HFFc6 (cell line): Measurements from ENCODE around the gene SNTG2. TPM values are rescaled to one million over a fixed set of nuclear protein-coding genes. Genes with fewer than 3 reads are reported as not detected.

Source experiments
- DNase-seq: peaks from one replicate; pipeline ENCODE4 v3.0.0-alpha.2; 2018
- H3K27ac Mint-ChIP-seq: 2 replicates; pipeline ENCODE4 v1.8.0; 2020; ENCODE audit warnings: mild to moderate bottlenecking, mixed read lengths
- H3K27me3 Mint-ChIP-seq: 2 replicates; pipeline ENCODE4 v1.8.0; 2021; ENCODE audit warnings: mild to moderate bottlenecking, moderate library complexity, mixed read lengths; ENCODE audit not compliant: insufficient read depth
- H3K36me3 Mint-ChIP-seq: 2 replicates; pipeline ENCODE4 v1.8.0; 2021; ENCODE audit warnings: low read depth, mixed read lengths
- H3K4me1 Mint-ChIP-seq: 2 replicates; pipeline ENCODE4 v1.8.0; 2020; ENCODE audit warnings: low read depth, mixed read lengths
- H3K4me3 Mint-ChIP-seq: 2 replicates; pipeline ENCODE4 v1.8.0; 2020; ENCODE audit warnings: mild to moderate bottlenecking, moderate library complexity, mixed read lengths
- H3K9me3 Mint-ChIP-seq: 2 replicates; pipeline ENCODE4 v1.8.0; 2020; ENCODE audit warnings: mild to moderate bottlenecking, mixed read lengths
- total RNA-seq, 6 experiments: library from RNA; stranded (reverse); fragmentation: NEBNext Ultra II Directional; extraction: Animal tissue kit (Norgen Biotek cat#: 25700); gene quantifications; 2 replicates in 1 of 6; 3 replicates in 5 of 6; pipeline ENCODE4 v1.2.3, GENCODE V29; 2021
- TF ChIP-seq, protein P1 (sequence below): fragments of 200-600 bp; sonication (generic); IDR thresholded peaks from 2 replicates; pipeline ENCODE4 v1.5.0; 2021; ENCODE audit warnings: antibody characterized with exemption, mild to moderate bottlenecking

The SNTG2 gene
- total RNA-seq, 6 experiments from 2014 or later: not detected

DNA sequence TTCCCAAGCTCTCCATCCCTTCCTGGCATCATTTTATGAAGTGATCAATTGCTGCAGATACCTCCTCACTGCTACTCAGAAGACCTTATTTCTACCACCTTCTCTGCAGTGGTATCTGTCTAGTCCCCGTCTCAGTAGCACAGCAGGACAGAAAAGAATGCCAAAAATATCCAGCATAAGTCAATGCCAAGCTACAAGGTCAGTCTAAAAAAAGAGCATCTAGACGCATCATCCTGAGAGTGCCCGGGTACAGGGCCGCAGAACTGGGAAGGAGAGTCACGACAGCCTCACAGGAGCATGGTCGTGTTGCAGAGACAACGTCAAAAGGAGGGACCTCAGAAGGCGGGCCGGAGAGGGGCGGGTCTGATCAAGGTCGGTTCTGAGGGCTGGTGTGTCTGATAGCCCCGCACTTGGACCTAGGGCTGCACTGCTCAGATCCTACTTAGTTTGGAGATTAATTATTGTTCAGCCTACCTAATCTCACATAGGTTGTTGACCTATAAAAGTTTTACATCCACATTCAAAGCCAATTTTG, 24.3 kb upstream of the SNTG2 start:
- no peak overlapping the region for H3K27ac Mint-ChIP-seq
- H3K4me1 Mint-ChIP-seq: no peaks in the 10 kb centered on the region
- no peak for DNase-seq
- peaks cover 5% of the 10 kb centered on the region; the same call in 1 of the 2 replicates for H3K36me3 Mint-ChIP-seq
- TF ChIP-seq, protein P1, sequence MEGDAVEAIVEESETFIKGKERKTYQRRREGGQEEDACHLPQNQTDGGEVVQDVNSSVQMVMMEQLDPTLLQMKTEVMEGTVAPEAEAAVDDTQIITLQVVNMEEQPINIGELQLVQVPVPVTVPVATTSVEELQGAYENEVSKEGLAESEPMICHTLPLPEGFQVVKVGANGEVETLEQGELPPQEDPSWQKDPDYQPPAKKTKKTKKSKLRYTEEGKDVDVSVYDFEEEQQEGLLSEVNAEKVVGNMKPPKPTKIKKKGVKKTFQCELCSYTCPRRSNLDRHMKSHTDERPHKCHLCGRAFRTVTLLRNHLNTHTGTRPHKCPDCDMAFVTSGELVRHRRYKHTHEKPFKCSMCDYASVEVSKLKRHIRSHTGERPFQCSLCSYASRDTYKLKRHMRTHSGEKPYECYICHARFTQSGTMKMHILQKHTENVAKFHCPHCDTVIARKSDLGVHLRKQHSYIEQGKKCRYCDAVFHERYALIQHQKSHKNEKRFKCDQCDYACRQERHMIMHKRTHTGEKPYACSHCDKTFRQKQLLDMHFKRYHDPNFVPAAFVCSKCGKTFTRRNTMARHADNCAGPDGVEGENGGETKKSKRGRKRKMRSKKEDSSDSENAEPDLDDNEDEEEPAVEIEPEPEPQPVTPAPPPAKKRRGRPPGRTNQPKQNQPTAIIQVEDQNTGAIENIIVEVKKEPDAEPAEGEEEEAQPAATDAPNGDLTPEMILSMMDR: no peak
- H3K4me3 Mint-ChIP-seq: no peak overlapping the region
- H3K27me3 Mint-ChIP-seq: peaks cover 5% of the 10 kb centered on the region
- peaks cover 17% of the 10 kb centered on the region for H3K9me3 Mint-ChIP-seq

DNA sequence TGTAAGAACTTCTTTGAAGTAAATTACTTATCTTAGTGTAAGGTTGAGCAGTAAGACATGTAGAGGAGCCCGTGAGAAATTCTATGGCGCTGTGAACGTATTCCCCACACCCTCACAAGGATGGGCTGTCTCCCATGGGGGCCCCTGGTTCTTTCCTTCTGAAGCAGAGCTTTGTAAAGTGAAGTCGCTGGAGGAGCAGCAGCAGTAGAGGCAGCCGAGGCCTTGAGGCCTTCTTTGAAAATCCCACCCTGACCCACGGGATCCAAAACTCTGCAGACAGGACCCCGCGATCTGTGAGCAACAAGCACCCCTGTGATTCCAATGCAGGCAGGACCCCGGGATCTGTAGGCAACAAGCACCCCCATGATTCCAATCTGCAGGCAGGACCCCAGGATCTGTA, 23.8 kb upstream of the SNTG2 start:
- H3K4me1 Mint-ChIP-seq: no peaks in the 10 kb centered on the region
- no peak overlapping the region for H3K27ac Mint-ChIP-seq
- H3K4me3 Mint-ChIP-seq: no peak overlapping the region
- no peak for DNase-seq
- TF ChIP-seq, protein P1: no peak
- peaks cover 5% of the 10 kb centered on the region for H3K27me3 Mint-ChIP-seq
- peaks cover 5% of the 10 kb centered on the region; the same call in 1 of the 2 replicates for H3K36me3 Mint-ChIP-seq
- peaks cover 17% of the 10 kb centered on the region for H3K9me3 Mint-ChIP-seq

DNA sequence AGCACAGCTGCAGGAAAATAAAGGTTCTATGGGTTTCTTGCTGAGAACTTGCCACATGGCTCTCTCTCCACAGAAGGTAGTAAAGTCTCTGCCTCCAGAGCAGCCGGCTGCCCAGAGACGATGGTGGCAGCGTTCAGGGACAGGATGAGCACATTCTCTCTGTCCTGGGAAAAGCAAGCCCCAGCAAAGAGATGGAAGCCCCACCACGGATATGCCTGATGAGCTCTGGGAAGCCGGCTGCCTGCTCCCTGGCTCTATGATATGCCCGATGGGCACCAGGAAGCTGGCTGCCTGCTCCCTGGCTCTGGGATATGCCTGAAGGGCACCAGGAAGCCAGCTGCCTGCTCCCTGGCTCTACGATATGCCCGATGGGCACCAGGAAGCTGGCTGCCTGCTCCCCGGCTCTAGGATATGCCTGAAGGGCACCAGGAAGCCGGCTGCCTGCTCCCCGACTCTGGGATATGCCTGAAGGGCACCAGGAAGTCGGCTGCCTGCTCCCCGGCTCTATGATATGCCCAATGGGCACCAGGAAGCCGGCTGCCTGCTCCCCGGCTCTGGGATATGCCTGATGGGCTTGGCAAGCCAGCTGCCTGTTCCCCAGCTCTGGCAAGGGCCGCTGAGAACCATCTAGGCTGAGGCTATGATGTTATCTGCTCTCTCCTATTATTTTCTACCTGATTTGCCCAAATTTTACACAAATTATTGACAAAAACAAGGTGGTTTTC, 21.5 kb upstream of the SNTG2 start:
- Mint-ChIP-seq H3K4me1 (no peaks in the 10 kb centered on the region), H3K27ac (no peak overlapping the region), H3K36me3 (peaks cover 5% of the 10 kb centered on the region; the same call in 1 of the 2 replicates), H3K27me3 (peaks cover 5% of the 10 kb centered on the region), H3K4me3 (no peak overlapping the region), H3K9me3 (peaks cover 25% of the 10 kb centered on the region)
- no peak for DNase-seq
- TF ChIP-seq, protein P1: no peak

DNA sequence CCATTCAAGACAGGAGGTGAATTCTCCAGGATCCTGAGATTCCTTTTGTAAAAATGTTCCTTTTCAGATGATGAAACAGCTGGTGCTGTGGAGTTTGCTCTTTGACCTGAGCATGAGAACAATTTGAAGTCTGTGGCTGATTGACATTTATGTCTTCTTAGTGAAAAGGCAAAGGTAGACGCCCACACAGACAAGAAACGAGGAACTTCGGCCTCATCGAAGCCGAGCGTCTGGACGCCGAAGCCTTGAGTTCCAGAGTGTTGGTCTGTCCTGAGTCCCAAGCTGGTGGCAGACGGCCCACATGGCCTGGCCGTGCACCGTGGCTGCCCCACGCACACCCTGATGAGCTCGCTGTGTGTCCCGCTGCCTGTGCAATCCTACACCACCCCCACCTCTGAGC, 20.7 kb upstream of the SNTG2 start:
- H3K4me1 Mint-ChIP-seq: no peaks in the 10 kb centered on the region
- H3K27me3 Mint-ChIP-seq: peaks cover 5% of the 10 kb centered on the region
- TF ChIP-seq, protein P1: no peak
- no peak for DNase-seq
- peaks cover 25% of the 10 kb centered on the region for H3K9me3 Mint-ChIP-seq
- H3K36me3 Mint-ChIP-seq: peaks cover 5% of the 10 kb centered on the region; the same call in 1 of the 2 replicates
- H3K4me3 Mint-ChIP-seq: no peak overlapping the region
- no peak overlapping the region for H3K27ac Mint-ChIP-seq

DNA sequence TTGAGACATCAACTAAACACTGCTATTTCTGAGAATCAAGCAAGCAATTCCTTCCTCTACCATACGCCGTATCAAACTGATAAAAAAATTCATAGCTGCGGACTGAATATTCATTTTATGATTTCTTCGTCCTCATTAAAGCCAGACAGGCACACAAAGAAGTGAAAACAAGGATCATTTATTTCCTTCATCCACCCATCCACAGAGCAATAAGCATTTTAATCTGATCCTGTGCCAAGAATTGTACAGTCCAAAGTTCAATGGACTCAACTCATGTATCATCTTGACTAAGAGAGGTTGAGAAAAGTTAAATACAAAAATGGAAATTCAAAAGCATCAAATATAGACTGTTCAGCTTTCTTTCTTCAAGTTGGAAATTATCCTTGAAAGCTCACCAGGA, 19.7 kb upstream of the SNTG2 start:
- TF ChIP-seq, protein P1: no peak

More for the DNA sequence above, 19.7 kb upstream of the SNTG2 start:
- Mint-ChIP-seq H3K27me3 (peaks cover 3% of the 10 kb centered on the region), H3K4me1 (no peaks in the 10 kb centered on the region), H3K4me3 (no peak overlapping the region), H3K27ac (no peak overlapping the region), H3K36me3 (peaks cover 5% of the 10 kb centered on the region; the same call in 1 of the 2 replicates), H3K9me3 (peaks cover 25% of the 10 kb centered on the region)
- no peak for DNase-seq
